PFSK-1 (cell line): ENCODE measurements around the gene MAEA.

Experiments used
- POLR2AphosphoS5 ChIP-seq: IDR thresholded peaks from 2 replicates; pipeline ENCODE4 v1.6.1; 2012; ENCODE audit warnings: low read depth, mild to moderate bottlenecking, control low read depth, low read length, moderate library complexity
- REST ChIP-seq, 2 experiments: IDR thresholded peaks; 2 replicates each; pipeline versions ENCODE4 v1.6.1 to v1.8.0; 2011 to 2012; ENCODE audit warnings: low read depth in 2 of 2, low read length in 2 of 2, control low read depth in 1 of 2, inconsistent platforms in 1 of 2, mild to moderate bottlenecking in 1 of 2, moderate library complexity in 1 of 2; ENCODE audit not compliant: insufficient read depth in 1 of 2
- TAF1 ChIP-seq: IDR thresholded peaks from 2 replicates; pipeline ENCODE4 v1.6.1; 2012; ENCODE audit warnings: low read length, control low read depth, borderline replicate concordance; ENCODE audit not compliant: insufficient read depth

GRCh38 chr4:1274871-1275270, 14.8 kb upstream of the MAEA start:
- no peak for TF ChIP-seq POLR2AphosphoS5
- TF ChIP-seq REST (IDR thresholded peaks at IDR 0.05; ENCODE audit: insufficient read depth in 1 of 2, low read depth in 2 of 2, low read length in 2 of 2) = no peak
- TF ChIP-seq TAF1 = no peak
